Gastrocnemius medialis (tissue), 4 donors: ENCODE measurements around the gene MSI2.

Experiments
- CTCF ChIP-seq, 5 experiments: fragments of 450-650 bp in 3 of 5; fragments of 200-600 bp in 2 of 5; sonication (generic) in 2 of 5; IDR thresholded peaks in 4 of 5; conservative IDR thresholded peaks in 1 of 5; 1 replicate in 4 of 5; 2 replicates in 1 of 5; pipeline ENCODE4 v1.5.1; 2016 to 2019; ENCODE audit warnings: antibody characterized with exemption in 5 of 5, mild to moderate bottlenecking in 3 of 5, moderate library complexity in 3 of 5
- POLR2A ChIP-seq, 2 donors: fragments of 450-650 bp; IDR thresholded peaks; one replicate each; pipeline ENCODE4 v1.6.1; 2017; ENCODE audit warnings: antibody characterized with exemption in 2 of 2, mild to moderate bottlenecking in 2 of 2, moderate library complexity in 2 of 2

- no peak for TF ChIP-seq CTCF (IDR thresholded peaks at IDR 0.05 in 4 of 5, conservative IDR thresholded peaks at IDR 0.05 in 1 of 5)
- TF ChIP-seq POLR2A (IDR thresholded peaks at IDR 0.05), result no peak
Observed at GRCh38 chr17:57264250-57264649, 7.9 kb downstream of the MSI2 start.
